K562 (cell line): ENCODE measurements around the gene PODNL1. TPM values are rescaled to one million over a fixed set of nuclear protein-coding genes. Genes with fewer than 3 reads are reported as not detected.

Experiments used
- BMI1 ChIP-seq: fragments of 150-350 bp; IDR thresholded peaks from 2 replicates; pipeline ENCODE4 v1.6.1; 2014; ENCODE audit warnings: low read length
- BRD9 ChIP-seq: fragments of 450-650 bp; IDR thresholded peaks from 2 replicates; pipeline ENCODE4 v1.6.1; 2018; ENCODE audit warnings: low read depth; ENCODE audit not compliant: partially characterized antibody
- DLX4 ChIP-seq: fragments of 250-450 bp; sonication (Bioruptor Pico); IDR thresholded peaks from 2 replicates; pipeline ENCODE4 v1.6.1; 2021; ENCODE audit warnings: mild to moderate bottlenecking
- EHMT2 ChIP-seq: fragments of 450-650 bp; IDR thresholded peaks from 2 replicates; pipeline ENCODE4 v1.6.1; 2018; ENCODE audit warnings: antibody characterized with exemption
- GMEB1 ChIP-seq: fragments of 250-450 bp; sonication (Bioruptor Pico); IDR thresholded peaks from 2 replicates; pipeline ENCODE4 v1.4.0; 2020; ENCODE audit warnings: mild to moderate bottlenecking
- HDAC8 ChIP-seq: fragments of 450-650 bp; IDR thresholded peaks from 2 replicates; pipeline ENCODE4 v1.6.1; 2016; ENCODE audit warnings: mild to moderate bottlenecking, missing genetic modification characterization, moderate library complexity, missing compliant biosample characterization
- JUN ChIP-seq, 2 experiments: sonication (generic) in 1 of 2; formaldehyde crosslinking in 1 of 2; IDR thresholded peaks; 2 replicates each; pipeline versions ENCODE4 v1.6.1 to v1.8.0; 2012 to 2022; ENCODE audit warnings: borderline replicate concordance in 2 of 2, mild to moderate bottlenecking in 2 of 2, improper control_type of control experiment in 1 of 2, low read depth in 1 of 2, low read length in 1 of 2, missing genetic modification reagents in 1 of 2
- KDM5B ChIP-seq: fragments of 200-600 bp; sonication (generic); IDR thresholded peaks from 2 replicates; pipeline ENCODE4 v1.6.1; 2012; ENCODE audit warnings: low read depth, mild to moderate bottlenecking, moderate library complexity, low read length, control low read depth, inconsistent platforms; ENCODE audit not compliant: insufficient replicate concordance
- MAZ ChIP-seq, 2 experiments: fragments of 450-650 bp in 1 of 2; sonication (generic) in 1 of 2; formaldehyde crosslinking; IDR thresholded peaks in 1 of 2; conservative IDR thresholded peaks in 1 of 2; 2 replicates each; pipeline versions ENCODE4 v1.4.0 to v1.5.0; 2020; ENCODE audit warnings: mild to moderate bottlenecking in 1 of 2, missing genetic modification reagents in 1 of 2
- MCM3 ChIP-seq: fragments of 450-650 bp; IDR thresholded peaks from 2 replicates; pipeline ENCODE4 v1.6.1; 2016
- NELFE ChIP-seq: IDR thresholded peaks from 2 replicates; pipeline ENCODE4 v1.6.1; 2011; ENCODE audit warnings: mild to moderate bottlenecking; ENCODE audit not compliant: insufficient read depth, insufficient read length
- NR2C2 ChIP-seq, 2 experiments: fragments of 200-800 bp in 1 of 2; sonication (Bioruptor generic) in 1 of 2; sonication (generic) in 1 of 2; formaldehyde crosslinking in 1 of 2; IDR thresholded peaks; 2 replicates each; pipeline versions ENCODE4 v1.6.1 to v1.8.0; 2016 to 2022; ENCODE audit warnings: mild to moderate bottlenecking in 1 of 2, missing compliant biosample characterization in 1 of 2, missing genetic modification characterization in 1 of 2, missing genetic modification reagents in 1 of 2
- SMARCA4 ChIP-seq: fragments of 450-650 bp; IDR thresholded peaks from 2 replicates; pipeline ENCODE4 v1.6.1; 2016
- SP1 ChIP-seq: sonication (generic); formaldehyde crosslinking; IDR thresholded peaks from 2 replicates; pipeline ENCODE4 v1.8.1; 2022; ENCODE audit warnings: mild to moderate bottlenecking, missing genetic modification reagents
- TAF1 ChIP-seq: IDR thresholded peaks from 2 replicates; pipeline ENCODE4 v1.6.1; 2011; ENCODE audit warnings: mild to moderate bottlenecking, low read length, moderate library complexity; ENCODE audit not compliant: insufficient read depth, control insufficient read depth, severe bottlenecking; ENCODE audit errors: extremely low read depth
- ZNF184 ChIP-seq: sonication (generic); formaldehyde crosslinking; IDR thresholded peaks from 2 replicates; pipeline ENCODE4 v1.5.0; 2020; ENCODE audit warnings: missing genetic modification reagents
- ZNF75A ChIP-seq: fragments of 450-650 bp; formaldehyde crosslinking; IDR thresholded peaks from 2 replicates; pipeline ENCODE4 v1.4.0; 2020; ENCODE audit warnings: mild to moderate bottlenecking
- polyA plus RNA-seq, 8 experiments: library from polyadenylated mRNA; depleted of rRNA in 4 of 8; stranded (reverse) in 5 of 8; unstranded in 3 of 8; fragments of >200 nt; fragmentation: Nextera tagmentation in 2 of 8; fragmentation: Illumina TruSeq in 1 of 8; extraction: Ambion mirVana in 2 of 8; extraction: Trizol in 1 of 8; gene quantifications; 2 replicates each; pipeline versions ENCODE4 v1.2.1 to v1.2.3, GENCODE V29; 2011 to 2014; ENCODE audit warnings: inconsistent platforms in 1 of 8, missing spikeins in 1 of 8
- total RNA-seq, 7 experiments: library from RNA; depleted of rRNA in 6 of 7; stranded (reverse); fragments of >200 nt in 6 of 7; fragmentation: Illumina TruSeq in 2 of 7; extraction: Trizol in 2 of 7; gene quantifications; 2 replicates each; pipeline versions ENCODE4 v1.2.1 to v1.2.3, GENCODE V29; 2011 to 2021; ENCODE audit warnings: low replicate concordance in 1 of 7
- TF ChIP-seq, protein P1 (sequence below): fragments of 250-450 bp; sonication (Bioruptor Pico); IDR thresholded peaks from 2 replicates; pipeline ENCODE4 v1.8.0; 2021; ENCODE audit warnings: moderate library complexity, mild to moderate bottlenecking, inconsistent platforms
- TF ChIP-seq, protein P2 (sequence below), 2 experiments: fragments of 200-800 bp in 1 of 2; sonication (Bioruptor generic) in 1 of 2; sonication (generic) in 1 of 2; formaldehyde crosslinking in 1 of 2; IDR thresholded peaks in 1 of 2; conservative IDR thresholded peaks in 1 of 2; 2 replicates each; pipeline versions ENCODE4 v1.5.0 to v1.6.1; 2016 to 2020; ENCODE audit warnings: missing compliant biosample characterization in 1 of 2, missing genetic modification characterization in 1 of 2, missing genetic modification reagents in 1 of 2

PODNL1 gene
- total and polyA plus RNA-seq, 9 of the 15 experiments (the other 6 are each of a cell fraction or from before 2014, with no cell fraction given) = 0.18 to 0.47 (median 0.23) TPM; not detected in 3

- peak; percentile 51; the same call in 1 of the 2 replicates for TF ChIP-seq JUN (IDR thresholded peaks at IDR 0.05; ENCODE audit: borderline replicate concordance, low read depth, low read length)
- TF ChIP-seq JUN (CRISPR knock-in tag; IDR thresholded peaks at IDR 0.05; ENCODE audit: borderline replicate concordance) = no peak
- no peak for TF ChIP-seq BMI1
- peak; percentile 61 for TF ChIP-seq TAF1
- TF ChIP-seq DLX4 (CRISPR knock-in tag) = no peak
- no peak; the same call in 1 of the 2 replicates for TF ChIP-seq NR2C2 (CRISPR knock-in tag; IDR thresholded peaks at IDR 0.05)
- TF ChIP-seq NR2C2 (tag; IDR thresholded peaks at IDR 0.05) = peak; percentile 46; the same call in 1 of the 2 replicates
- peak; percentile 96 for TF ChIP-seq SP1 (CRISPR knock-in tag)
- no peak for TF ChIP-seq ZNF184
- TF ChIP-seq KDM5B = peak; percentile 67
- peak; percentile 74 to 80 for TF ChIP-seq MAZ (CRISPR knock-in tag; conservative IDR thresholded peaks at IDR 0.05 in 1 of 2, IDR thresholded peaks at IDR 0.05 in 1 of 2)
- no peak for TF ChIP-seq BRD9
- TF ChIP-seq HDAC8 = no peak
- TF ChIP-seq, protein P1, sequence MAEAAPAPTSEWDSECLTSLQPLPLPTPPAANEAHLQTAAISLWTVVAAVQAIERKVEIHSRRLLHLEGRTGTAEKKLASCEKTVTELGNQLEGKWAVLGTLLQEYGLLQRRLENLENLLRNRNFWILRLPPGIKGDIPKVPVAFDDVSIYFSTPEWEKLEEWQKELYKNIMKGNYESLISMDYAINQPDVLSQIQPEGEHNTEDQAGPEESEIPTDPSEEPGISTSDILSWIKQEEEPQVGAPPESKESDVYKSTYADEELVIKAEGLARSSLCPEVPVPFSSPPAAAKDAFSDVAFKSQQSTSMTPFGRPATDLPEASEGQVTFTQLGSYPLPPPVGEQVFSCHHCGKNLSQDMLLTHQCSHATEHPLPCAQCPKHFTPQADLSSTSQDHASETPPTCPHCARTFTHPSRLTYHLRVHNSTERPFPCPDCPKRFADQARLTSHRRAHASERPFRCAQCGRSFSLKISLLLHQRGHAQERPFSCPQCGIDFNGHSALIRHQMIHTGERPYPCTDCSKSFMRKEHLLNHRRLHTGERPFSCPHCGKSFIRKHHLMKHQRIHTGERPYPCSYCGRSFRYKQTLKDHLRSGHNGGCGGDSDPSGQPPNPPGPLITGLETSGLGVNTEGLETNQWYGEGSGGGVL = no peak
- no peak for TF ChIP-seq NELFE
- TF ChIP-seq, protein P2, sequence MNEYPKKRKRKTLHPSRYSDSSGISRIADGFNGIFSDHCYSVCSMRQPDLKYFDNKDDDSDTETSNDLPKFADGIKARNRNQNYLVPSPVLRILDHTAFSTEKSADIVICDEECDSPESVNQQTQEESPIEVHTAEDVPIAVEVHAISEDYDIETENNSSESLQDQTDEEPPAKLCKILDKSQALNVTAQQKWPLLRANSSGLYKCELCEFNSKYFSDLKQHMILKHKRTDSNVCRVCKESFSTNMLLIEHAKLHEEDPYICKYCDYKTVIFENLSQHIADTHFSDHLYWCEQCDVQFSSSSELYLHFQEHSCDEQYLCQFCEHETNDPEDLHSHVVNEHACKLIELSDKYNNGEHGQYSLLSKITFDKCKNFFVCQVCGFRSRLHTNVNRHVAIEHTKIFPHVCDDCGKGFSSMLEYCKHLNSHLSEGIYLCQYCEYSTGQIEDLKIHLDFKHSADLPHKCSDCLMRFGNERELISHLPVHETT (CRISPR knock-in tag; conservative IDR thresholded peaks at IDR 0.05 in 1 of 2, IDR thresholded peaks at IDR 0.05 in 1 of 2) = peak in 1 of 2 experiments; percentile 93; a peak in 2 of 4 replicates
- TF ChIP-seq EHMT2 = no peak
- peak; percentile 90 for TF ChIP-seq GMEB1 (CRISPR knock-in tag)
- no peak for TF ChIP-seq ZNF75A (CRISPR knock-in tag)
- no peak for TF ChIP-seq MCM3
- TF ChIP-seq SMARCA4 = no peak
Observed at GRCh38 chr19:13905634-13906520, 32.3 kb downstream of the PODNL1 start, which contains the start of the genes BRME1 and CC2D1A (continued).
